Endothelial cell of hepatic sinusoid (primary cell): ENCODE measurements around the gene CDC42EP1.
"Not testable (repeated sequence)": the region's sequence is repeated elsewhere in the genome, so short reads cannot be mapped to it uniquely, and the experiment has no call there.

Source experiments
- in situ Hi-C: cut with HindIII; loops from 2 replicates; pipeline ENCODE4 v1.10.0; 2017; ENCODE audit warnings: low sequenced_read_pairs

CDC42EP1 gene

DNA sequence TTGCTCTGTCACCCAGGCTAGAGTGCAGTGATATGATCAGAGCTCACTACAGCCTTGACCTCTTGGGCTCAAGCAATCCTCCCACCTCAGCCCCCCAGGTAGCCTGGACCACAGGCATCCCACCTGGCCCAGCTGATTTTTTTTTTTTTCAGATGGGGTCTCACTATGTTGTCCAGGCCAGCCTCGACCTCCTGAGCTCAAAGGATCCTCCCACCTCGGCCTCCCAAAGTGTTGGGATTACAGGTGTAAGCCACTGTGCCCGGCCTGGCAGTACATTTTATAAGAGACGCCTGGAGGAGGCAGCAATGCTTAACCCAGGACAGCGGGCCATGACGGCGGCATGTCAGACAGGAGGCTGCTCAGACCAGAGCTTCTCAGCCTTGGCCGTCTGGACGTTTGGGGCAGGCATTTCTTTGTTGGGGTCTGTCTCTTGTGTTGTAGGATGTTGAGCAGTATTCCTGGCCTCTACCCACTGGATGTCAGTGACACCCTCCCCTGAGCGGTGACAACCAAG, 15.3 kb downstream of the CDC42EP1 start:
- in situ Hi-C loops: loop anchor here (10.0 kb wide), 1 partner anchor 251 kb away; no protein-coding TSS in a partner anchor

GRCh38 chr22:37578002-37578401, 17.7 kb downstream of the CDC42EP1 start:
- in situ Hi-C loops: loop anchor here (10.0 kb wide), 1 partner anchor 253 kb away; no protein-coding TSS in a partner anchor

DNA sequence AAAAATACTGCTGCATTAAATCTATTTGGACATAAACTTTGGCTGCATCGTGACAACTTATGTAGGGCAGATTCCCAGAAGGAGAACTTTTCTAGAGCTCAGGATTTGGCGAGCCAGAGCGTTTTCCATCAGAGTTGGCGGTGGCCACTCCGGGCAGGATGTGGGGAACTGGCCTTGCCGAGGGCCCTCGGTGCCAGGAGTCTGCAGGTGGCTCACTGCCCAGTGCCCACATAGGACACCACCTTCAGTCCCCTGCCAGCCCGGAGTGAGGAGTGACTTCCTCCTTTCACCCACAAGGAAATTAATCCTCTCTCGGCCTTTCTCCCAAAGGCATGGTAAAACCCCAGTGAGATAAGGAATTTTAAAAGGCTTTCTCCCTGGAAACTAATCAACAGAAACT, 21.2 kb downstream of the CDC42EP1 start:
- in situ Hi-C loops: no loop called here

- in situ Hi-C loops: no loop called here
Observed at GRCh38 chr22:37582526-37582925, 22.2 kb downstream of the CDC42EP1 start.

- in situ Hi-C loops: no loop called here
Observed at GRCh38 chr22:37588546-37589215, 28.4 kb downstream of the CDC42EP1 start.

GRCh38 chr22:37589636-37590035, 29.4 kb downstream of the CDC42EP1 start:
- in situ Hi-C loops: no loop called here

DNA sequence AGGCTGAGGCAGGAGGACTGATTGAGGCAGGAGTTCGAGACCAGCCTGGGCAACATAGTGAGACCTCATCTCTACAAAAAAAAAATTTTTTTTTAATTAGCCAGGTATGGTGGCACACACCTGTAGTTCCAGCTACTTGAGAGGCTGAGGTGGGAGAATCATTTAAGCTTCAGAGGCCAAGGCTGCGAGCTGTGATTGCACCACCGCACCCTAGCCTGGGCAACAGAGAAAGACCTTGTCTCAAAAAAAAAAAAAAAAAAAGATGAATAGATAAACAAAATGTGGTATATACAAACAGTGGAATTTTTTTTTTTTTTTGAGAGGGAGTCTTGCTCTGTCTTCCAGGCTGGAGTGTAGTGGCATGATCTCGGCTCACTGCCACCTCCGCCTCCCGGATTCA, 30.8 kb downstream of the CDC42EP1 start:
- in situ Hi-C loops: not testable (repeated sequence)

GRCh38 chr22:37591823-37592404, 31.6 kb downstream of the CDC42EP1 start:
- in situ Hi-C loops: no loop called here

GRCh38 chr22:37594237-37594636, 34.0 kb downstream of the CDC42EP1 start:
- in situ Hi-C loops: no loop called here

- in situ Hi-C loops: no loop called here
Observed at GRCh38 chr22:37599153-37599552, 38.9 kb downstream of the CDC42EP1 start.

DNA sequence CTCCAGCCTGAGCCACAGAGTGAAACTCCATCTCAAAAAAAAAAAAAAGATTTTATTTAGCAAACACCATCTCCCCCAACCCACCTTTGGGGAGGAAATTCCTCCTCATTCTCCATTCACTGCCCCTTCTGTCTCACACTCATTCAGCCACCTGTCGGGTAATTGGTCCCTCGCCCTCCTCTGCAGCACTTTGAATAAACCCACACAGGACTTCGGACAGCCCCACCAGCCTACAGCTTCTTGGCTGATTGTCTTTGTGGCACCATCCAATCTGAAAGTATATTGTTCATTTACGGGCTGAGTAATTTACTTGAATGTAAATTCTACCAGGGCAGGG, 40.9 kb downstream of the CDC42EP1 start:
- in situ Hi-C loops: no loop called here

- in situ Hi-C loops: no loop called here
Observed at GRCh38 chr22:37601540-37602442, 41.5 kb downstream of the CDC42EP1 start.

GRCh38 chr22:37602546-37603277, 42.4 kb downstream of the CDC42EP1 start:
- in situ Hi-C loops: not testable (repeated sequence)

DNA sequence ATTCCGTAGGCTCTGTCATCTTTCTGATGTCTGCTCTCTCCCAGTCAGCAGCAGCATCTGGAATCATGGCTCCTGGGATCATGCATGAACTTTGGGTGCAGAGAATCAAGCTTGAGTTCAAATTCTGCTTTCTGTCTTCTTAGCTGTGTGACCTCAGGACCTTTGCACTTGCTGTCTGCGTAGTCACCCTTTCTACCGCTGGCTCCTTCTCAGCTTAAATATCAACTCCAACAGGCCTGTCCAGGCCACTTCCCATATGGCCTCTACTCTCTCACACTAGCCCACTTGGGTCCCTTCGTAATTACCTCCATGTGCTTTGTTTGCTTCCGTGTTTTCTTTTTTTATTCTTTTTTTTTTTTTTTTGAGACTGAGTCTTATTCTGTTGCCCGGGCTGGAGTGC, 43.8 kb downstream of the CDC42EP1 start:
- in situ Hi-C loops: no loop called here

- in situ Hi-C loops: no loop called here
Observed at GRCh38 chr22:37604875-37605274, 44.6 kb downstream of the CDC42EP1 start.

- in situ Hi-C loops: no loop called here
Observed at GRCh38 chr22:37607010-37607934, 47.0 kb downstream of the CDC42EP1 start.

- in situ Hi-C loops: no loop called here
Observed at GRCh38 chr22:37607935-37608476, 47.7 kb downstream of the CDC42EP1 start.

DNA sequence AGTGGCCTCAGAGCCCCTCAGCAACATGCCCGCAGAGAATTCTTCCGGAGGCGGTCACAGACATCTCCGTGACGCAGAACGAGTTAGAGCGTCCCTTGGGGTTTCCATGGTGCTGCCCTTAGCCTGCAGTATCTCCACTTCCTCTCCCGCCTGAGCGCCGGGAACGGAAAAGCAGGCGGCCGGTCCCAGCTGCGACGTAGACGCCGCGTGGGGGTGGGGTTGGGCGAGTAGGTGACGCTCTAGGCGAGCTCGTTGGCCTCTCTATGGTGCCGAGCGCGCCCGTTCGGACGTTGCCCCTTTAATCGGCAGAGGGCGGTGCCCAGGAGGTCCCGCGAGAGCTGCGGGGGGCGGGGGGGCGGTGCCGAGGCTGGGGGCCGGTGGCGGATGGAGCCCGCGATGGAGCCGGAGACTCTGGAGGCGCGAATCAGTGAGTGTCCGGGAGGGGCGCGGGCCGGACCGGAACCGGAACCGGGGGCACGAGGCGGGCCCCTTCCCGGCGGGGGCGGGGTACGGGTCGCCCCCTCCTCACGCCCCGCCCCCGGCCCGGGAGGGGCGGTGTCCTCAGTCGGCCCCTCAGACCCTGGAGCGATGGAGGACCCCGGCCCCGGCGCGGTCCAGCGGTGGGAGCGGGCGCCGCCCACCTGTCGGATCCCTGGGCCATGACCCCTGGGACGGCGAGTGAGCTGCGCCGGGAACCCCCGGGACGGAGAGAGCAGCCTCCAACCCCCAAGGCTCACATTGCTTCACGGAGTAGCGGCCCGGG, 48.4 kb downstream of the CDC42EP1 start, which contains the start of gene GGA1:
TSS of gene GGA1 (plus strand) at position 358 of the 763 bp plus-strand sequence. CDS start at position 385, 27 bp downstream.
- in situ Hi-C loops: no loop called here
